LNCaP clone FGC (cell line): Measurements from ENCODE around the gene SMURF2.

Source experiments
- DNase-seq: peaks from one replicate; pipeline ENCODE4 v3.0.0-alpha.2; 2011; ENCODE audit warnings: low read depth
- H3K4me3 ChIP-seq: 2 replicates; pipeline ENCODE4 v1.5.1; 2011; ENCODE audit warnings: mild to moderate bottlenecking, low read depth, low read length, control low read depth
- TF ChIP-seq, protein P1 (sequence below): IDR thresholded peaks from 2 replicates; pipeline ENCODE4 v1.5.1; 2012; ENCODE audit warnings: mild to moderate bottlenecking; ENCODE audit not compliant: control insufficient read depth, insufficient read depth; ENCODE audit errors: extremely low read depth

The SMURF2 gene

GRCh38 chr17:64535357-64535756 is 126.8 kb downstream of the SMURF2 start:
- DNase-seq, result no peak
- TF ChIP-seq, protein P1, sequence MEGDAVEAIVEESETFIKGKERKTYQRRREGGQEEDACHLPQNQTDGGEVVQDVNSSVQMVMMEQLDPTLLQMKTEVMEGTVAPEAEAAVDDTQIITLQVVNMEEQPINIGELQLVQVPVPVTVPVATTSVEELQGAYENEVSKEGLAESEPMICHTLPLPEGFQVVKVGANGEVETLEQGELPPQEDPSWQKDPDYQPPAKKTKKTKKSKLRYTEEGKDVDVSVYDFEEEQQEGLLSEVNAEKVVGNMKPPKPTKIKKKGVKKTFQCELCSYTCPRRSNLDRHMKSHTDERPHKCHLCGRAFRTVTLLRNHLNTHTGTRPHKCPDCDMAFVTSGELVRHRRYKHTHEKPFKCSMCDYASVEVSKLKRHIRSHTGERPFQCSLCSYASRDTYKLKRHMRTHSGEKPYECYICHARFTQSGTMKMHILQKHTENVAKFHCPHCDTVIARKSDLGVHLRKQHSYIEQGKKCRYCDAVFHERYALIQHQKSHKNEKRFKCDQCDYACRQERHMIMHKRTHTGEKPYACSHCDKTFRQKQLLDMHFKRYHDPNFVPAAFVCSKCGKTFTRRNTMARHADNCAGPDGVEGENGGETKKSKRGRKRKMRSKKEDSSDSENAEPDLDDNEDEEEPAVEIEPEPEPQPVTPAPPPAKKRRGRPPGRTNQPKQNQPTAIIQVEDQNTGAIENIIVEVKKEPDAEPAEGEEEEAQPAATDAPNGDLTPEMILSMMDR, result no peak

GRCh38 chr17:64534187-64534586 is 127.9 kb downstream of the SMURF2 start:
- H3K4me3 ChIP-seq, result no peak overlapping the region
- no peak for DNase-seq
- TF ChIP-seq, protein P1, result 0 out of 2 replicates have a peak, but pooled peaks have one; percentile 10

More at GRCh38 chr17:64535357-64535756, 126.8 kb downstream of the SMURF2 start:
- no peak overlapping the region for H3K4me3 ChIP-seq

GRCh38 chr17:64533784-64534183 is 128.3 kb downstream of the SMURF2 start:
- DNase-seq, result no peak
- TF ChIP-seq, protein P1, result no peak
- no peak overlapping the region for H3K4me3 ChIP-seq

GRCh38 chr17:64532409-64532808 is 129.7 kb downstream of the SMURF2 start:
- H3K4me3 ChIP-seq, result no peak overlapping the region
- DNase-seq, result no peak
- TF ChIP-seq, protein P1, result no peak

DNA sequence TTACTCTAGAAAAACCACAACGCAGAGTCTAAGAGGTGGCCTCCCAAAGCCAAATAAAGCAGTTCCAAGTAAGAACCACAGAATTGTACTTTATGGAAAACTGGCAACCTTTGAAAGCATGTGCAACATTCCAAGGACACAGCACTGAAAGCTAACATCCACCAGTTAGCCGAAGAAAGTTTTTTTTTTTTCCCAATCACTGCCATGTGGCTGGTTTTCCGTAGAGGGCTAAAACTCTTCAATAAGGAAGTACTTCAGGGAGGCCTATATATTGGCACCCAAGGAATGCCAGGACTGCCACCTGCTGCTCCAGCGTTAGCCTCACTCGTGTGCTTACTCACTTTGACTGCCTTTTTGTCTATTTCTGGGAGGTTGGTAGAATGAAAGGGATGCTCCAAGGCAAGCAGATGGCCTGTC is 130.1 kb downstream of the SMURF2 start:
- DNase-seq, result no peak
- TF ChIP-seq, protein P1, result no peak
- H3K4me3 ChIP-seq, result no peak overlapping the region

- H3K4me3 ChIP-seq, result no peak overlapping the region
- TF ChIP-seq, protein P1, result no peak
- DNase-seq, result no peak
Observed at GRCh38 chr17:64529221-64529620, 132.9 kb downstream of the SMURF2 start.

DNA sequence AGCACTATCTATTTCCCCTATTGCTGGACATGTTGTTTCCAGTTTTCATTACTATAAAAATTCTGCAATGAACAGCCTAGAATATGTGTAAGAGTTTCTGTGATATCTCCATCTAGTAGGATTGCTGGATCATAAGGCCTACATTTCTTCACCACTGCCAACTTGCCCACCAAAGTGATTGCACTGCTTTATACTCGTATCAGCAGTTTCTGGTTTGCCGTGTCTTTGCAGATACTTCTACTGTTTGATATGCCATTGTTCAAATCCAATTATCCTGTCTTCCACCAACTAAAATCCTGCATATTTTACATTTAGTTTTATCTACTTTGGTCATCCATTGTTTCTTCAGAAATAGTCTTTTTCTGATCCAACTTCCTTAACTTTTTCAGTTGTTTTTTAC is 134.2 kb downstream of the SMURF2 start:
- H3K4me3 ChIP-seq, result no peak overlapping the region
- no peak for DNase-seq
- TF ChIP-seq, protein P1, result no peak
